Left kidney (tissue), 2 donors: ENCODE results near the gene TEK. TPM values are rescaled to one million over a fixed set of nuclear protein-coding genes. Genes with fewer than 3 reads are reported as not detected.

ENCODE experiments used
- DNase-seq: peaks from one replicate; pipeline ENCODE4 v3.0.0-alpha.2; 2013
- polyA plus RNA-seq: library from polyadenylated mRNA; unstranded; fragments of 120-200 nt; gene quantifications from one replicate; pipeline ENCODE4 v1.2.1, GENCODE V29; 2013; ENCODE audit not compliant: insufficient read length

TEK gene
- polyA plus RNA-seq, 1 donor: 34.4 TPM

DNA sequence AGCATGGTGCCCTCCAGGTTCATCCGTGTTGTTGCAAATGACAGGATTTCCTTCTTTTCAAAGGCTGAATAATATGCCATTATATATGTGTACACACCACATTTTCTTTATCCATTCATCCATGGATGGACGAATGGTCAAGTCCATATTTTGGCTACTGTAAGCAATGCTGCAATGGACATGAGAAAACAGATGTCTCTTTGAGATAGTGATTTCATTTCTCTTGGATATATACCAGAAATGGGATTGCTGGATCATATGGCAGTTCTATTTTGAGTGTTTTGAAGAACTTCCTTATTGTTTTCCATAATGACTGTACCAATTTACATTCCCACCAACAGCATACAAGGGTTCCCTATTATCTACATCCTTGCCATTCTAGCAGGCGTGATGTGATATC, 67.9 kb downstream of the TEK start:
- no peak for DNase-seq

DNA sequence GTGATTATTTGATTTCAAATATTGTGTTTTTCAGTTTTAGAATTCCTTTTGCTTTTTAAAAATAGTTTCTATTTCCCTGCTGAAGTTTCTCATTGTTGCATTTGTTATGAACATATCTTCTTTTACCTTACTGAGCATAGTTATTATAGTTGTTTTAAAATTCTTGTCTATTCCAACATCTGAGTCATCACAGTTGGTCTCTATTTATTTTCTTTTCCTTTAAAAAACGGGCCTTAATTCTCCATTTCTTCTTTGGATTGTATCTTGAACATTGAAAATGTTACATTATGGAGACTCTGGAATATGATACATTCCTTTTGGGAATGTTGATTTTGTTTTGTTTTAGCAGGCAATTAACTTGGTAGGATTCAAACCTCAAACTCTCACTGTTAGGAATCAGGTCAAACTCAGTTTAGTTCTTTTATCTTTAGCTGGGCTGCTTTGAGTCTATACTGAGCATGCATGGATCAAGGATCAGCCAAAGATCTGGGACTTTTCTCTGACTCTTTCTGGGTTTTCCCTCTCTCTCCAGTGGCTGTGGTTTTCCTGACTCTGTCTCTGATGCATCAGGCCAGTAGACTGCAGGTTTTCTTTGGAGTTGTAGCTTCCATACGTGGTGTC, 70.3 kb downstream of the TEK start:
- DNase-seq: no peak

DNA sequence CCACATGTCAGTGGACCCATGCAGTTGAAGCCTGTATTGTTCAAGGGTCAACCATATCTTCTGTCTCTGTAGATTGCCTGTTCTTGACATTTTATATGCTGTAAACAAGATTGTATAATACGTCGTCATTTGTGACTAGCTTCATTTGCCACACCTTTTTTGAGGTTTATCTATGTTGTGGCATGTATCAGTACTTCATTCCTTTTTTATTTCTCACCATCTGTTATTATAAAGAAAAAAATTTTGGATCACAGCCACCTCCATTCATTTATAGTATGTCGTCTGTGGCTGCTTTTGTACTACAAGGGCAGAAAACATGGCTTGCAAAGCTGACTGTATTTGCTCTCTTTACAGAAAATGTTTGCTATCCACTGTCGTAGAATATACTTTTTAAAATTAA, 72.4 kb downstream of the TEK start:
- DNase-seq: no peak

DNA sequence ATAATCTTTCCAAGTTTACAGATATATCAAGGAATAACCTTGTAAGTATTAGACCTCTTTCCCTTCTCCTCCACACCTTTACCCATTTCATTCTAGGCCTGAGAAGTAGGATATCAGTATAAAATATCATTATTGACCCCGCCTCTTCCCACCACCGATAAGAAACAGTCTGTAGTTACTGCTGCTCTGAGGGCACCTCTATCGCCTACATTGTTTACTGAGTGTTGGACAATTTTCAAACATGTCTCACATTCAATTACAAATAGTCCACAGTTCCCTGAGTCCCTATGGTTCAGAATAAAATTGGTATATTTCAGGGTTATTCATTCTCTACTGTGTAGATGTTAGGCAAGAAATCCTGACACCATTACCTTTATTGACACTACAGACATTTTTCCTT, 73.4 kb downstream of the TEK start:
- DNase-seq: no peak

DNA sequence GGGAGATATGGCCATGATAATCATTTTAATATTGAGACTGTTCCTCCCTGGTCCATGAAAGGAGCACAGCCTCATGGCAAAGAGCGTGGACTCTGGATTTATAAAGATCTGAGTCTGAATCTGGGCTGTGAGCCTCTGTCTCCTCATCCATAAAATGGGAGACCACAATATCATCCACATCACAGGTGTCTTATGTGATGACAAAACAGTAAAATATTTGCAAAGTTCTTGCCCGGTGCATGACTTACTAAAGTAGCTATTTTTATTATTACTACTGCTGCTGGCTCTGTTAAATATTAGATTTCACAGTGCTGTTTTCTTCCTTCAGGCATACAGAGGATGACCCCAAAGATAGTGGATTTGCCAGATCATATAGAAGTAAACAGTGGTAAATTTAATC, 74.1 kb downstream of the TEK start:
- DNase-seq: no peak

DNA sequence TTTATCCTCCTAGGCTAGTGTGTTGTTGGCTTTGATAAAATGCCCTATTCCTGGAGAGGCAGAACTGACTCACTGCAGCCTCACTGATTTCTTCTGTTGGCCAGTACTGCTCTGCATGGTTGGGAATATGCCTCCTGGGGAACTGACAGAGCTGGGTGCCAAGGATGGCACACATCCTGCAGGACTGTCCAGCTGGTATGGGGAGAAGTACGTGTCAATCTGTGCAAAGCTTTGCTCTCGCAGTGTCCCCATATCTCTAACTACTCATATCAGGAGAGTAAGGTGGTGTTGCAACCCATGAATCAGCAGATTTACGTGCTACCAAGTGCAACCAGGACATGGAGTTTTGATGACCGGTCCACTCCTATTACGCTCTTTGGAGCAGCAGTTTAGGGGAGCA, 74.7 kb downstream of the TEK start:
- no peak for DNase-seq

DNA sequence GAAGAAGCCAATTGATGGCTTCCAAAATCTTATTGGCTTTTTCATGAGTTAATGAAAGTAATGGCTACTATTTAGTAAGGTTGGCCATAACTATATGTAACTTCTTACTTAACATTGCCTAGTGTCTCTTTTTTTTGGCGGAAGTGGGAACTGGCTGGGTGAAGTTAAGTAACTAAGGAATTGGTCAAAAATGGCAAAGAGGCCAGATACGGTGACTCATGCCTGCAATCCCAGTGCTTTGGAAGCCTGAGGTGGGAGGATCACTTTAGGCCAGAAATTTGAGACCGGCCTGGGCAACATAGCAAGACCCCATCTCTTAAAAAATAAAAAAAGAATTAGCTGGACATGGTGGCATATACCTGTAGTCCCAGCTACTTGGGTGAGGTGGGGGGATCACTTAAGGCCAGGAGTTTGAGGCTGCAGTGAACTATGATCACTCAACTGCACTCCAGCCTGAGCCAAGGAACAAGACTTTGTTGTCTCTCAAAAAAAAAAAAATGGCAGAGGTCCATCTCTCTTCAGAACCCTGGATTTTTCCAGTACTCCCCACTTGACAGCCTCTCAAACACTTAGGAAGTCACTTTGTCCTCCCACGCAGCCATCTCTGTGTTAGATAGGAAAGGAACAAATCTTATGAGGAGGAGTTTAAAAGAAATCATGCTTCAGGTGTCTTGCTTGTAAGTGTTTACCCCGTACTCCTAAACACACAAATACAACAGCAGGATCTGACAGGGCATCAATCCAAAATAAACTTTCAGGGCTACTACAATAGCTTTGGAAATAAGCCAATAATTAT, 75.7 kb downstream of the TEK start:
- DNase-seq: no peak

DNA sequence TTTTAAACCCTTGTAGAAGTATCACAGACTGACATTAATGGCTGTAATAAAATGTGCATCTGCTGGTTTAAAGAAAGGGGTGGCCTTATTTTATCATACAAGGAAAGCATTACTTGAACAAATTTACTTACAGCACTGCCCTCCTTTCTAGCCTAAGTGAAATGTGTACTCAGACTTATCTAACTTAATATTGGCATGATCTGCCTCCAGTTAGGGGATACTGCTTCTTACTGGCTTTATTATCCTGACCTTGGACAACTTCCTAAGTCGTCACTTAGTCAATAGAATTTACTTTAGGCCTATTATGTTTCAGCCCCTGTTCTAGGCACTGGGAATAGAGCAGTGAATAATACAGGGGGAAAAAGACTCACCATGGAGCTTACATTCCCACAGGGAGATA, 79.4 kb downstream of the TEK start:
- DNase-seq: no peak

DNA sequence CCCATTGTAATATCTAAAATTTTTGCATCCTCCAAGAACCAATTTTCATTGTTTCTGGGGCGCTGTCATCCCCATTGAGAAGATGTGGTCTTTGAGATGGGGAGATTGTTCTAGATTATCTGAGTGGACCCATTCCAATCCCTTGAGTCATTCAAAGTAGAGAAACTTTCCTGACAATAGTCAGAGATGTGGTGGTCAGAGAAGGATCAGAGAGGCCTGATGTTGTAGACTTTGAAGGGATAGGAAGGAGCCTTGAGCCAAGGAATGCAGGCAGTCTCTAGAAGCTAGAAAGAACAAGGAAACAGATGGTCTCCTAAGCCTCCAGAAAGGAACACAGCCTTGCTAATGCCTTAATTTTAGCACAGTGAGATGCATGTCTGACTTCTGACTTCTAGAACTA, 80.4 kb downstream of the TEK start:
- DNase-seq: no peak

DNA sequence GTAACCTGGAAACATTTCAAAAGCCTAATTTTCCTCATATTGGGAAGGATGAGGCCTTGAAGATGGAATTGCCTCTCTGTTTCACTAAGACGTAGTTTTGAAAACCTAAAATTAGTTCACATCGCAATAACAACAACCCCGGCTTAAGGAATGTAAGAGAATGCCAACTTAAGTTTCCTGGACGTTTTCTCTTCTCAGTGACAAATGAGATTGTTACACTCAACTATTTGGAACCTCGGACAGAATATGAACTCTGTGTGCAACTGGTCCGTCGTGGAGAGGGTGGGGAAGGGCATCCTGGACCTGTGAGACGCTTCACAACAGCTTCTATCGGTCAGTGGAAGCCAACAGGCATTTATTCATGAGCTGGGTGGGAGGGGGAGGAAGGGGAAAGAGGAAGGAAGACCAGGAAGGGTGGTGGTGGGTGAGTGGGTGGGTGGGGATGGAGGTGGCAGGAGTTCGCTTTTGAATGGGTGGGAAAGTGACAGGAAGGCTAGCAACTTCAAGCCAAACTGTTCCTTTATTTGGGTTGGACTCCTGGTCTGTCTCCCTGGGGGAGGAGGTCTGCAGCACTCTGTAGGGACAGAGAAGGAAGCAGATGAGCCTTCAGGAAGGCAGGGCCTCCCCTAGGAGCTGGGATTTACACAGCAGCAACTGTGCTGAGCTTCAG, 83.4 kb downstream of the TEK start:
- DNase-seq: peak; percentile 18

DNA sequence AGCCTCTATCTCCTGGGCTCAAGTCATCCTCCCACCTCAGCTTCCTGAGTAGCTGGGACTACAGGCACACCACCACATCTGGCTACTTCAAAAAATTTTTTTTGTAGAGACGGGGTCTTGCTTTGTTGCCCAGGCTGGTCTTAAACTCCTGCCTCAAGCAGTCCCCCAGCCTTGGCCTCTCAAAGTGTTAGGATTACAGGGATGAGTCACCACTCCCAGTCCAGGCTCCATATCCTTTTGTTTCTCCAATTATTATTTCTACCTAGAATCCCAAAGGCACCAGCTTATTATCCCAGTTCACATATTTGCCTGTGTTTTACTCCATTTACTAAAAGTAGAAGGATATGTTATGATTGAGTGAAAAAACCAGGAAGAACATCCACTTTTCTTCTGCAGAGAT, 84.9 kb downstream of the TEK start:
- DNase-seq: no peak

DNA sequence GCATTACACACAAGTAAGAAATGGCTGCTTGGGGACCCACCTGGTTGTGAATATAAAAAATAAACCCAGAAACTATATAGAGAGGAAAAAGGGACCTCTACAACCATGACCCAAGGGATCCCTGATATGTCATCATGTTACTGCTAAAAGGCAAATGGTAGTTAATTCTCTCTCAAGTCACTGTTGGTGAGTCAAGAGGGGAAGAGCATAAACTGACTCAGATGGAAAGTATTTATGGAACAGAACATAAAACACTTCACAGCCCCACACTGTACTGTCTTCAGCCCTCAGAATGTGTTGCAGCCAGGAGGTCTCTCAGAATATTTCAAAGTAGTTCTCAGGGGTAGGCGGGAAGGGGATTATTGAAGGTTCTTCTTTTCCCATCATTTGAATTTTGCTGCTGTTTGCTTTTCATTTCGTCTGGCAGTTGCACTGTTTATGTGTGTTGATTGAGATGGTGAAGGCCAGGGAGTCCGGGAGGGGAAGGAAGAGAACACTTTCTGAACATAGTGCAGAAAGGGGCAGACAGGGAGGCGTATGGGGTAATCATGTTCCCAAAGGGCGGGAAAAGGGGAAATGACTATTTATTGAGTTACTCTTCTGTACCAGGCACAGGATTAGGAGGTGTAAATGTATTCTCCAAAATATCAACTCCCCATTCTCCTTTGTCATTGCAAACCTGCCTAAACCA, 85.5 kb downstream of the TEK start:
- no peak for DNase-seq

DNA sequence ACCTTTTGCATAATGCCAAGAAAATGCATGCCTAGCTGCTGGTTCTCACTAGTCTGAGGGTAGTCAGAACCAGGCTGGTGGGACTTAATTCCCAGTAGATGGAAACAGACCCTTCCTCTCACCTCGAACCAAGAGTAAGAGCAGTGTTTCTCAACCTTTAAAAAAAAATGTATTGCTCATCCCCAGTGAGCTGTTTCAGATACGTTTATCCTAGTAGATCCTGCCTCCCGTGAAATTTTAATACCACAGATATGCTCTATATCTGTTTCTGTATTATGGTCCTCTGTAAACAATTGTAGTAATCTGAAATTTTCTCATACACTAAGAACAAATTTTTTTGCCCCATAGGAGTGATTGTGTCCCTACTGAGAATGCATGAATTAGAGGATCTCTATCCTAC, 86.2 kb downstream of the TEK start:
- no peak for DNase-seq

DNA sequence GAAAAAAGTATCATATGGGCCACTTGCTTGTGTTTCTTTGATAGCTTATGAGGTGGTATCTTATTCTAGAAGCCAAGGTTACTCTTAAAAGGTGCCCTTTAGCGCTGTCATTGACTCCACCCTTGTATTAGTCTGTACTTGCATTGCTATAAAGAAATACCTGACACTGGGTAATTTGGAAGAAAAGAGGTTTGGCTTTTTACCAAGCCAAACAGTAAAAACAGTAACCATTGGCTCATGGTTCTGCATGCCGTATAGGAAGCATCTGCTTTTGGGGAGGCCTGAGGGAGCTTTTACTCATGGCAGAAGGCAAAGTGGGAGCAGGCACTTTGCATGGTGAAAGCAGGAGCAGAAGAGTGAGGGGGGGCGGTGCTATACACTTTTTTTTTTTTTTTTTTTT, 87.4 kb downstream of the TEK start:
- DNase-seq: no peak

DNA sequence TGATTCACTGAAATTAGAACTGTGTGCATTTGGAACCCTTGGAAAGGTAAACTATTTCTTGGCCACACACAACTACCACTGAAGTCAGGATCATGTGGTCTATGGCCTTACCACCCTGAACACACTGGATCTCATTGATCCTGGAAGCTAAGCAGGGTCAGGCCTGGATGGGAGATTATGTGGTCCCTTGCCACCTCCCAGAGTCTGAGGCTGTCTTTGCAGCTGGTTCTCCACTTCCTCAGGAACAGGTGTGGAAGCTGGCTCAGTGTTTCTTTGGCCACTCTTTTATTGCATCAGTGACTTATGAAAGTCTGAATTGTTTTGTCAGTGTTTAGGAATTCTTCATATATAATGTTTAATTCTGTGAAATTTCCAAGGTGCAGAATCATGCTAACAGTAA, 89.2 kb downstream of the TEK start:
- DNase-seq: no peak

DNA sequence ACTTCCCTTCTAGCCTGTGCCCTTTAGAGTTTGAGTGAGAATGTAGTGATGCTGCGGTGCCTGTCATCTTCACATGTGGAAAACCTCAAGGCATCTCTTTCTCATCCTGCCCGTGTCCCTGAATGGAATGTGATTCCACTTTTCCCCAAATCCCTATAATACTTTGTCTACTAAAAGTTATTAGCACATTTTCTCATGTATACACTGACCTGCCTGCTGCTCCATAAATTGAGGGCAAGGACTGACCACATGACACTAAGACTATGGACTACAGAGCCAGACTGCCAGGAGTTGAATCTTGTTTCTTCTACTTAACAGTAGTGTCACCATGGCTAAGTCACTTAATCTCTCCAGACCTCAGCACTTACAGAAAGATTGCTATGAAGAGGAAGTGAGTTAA, 93.0 kb downstream of the TEK start:
- no peak for DNase-seq

DNA sequence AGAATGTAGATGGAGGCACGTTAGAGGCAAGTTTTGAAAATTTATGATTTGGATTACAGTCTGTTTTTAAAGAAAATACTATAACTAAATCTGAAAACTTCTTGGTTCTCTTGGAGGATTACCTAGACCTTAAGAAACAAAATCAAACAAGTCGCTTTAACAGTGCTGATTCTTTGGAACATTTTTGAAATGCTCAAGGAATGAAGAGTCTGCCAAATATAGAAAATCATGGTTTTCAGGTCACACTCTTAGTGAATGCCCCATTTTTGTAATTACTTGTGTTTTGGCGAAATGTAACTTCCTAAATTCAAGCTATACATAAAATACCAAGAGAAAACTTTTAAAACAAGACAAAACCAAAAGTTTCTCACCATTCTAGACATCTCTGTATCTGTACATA, 94.8 kb downstream of the TEK start:
- DNase-seq: no peak

DNA sequence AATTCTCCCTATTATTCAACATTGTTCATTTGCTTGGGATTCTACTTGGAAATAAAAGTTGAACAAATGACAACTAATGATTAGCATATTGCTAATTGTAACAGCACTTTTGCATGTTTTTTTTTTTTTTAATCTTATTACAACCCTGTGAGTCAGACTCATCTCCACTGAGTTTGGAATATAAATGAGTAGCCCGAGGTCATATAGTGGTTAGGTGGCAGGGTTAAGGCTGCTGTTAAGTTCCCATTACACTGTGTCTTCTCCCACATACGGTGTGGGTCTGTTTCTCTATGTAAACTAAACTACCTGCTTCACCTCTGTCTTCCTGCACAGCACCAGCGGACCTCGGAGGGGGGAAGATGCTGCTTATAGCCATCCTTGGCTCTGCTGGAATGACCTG, 95.6 kb downstream of the TEK start:
- DNase-seq: no peak

DNA sequence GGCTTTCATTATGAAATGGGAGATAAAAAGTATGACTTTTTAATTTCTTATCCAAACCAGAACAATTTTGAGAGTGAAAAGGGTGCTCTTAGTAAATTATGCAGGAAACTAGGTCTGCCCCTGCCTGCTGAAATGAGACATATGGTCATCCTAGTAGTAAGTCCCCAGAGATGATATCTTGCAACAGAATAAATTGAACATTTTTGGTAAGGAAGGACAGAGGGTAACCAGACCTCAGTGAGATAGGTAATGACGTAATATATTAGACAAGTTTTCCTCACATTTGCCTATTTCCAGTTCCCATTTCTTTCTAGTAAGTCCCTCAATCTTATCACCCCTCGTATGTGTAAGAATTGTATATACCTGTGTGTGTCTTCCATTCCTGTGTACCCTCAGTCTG, 96.2 kb downstream of the TEK start:
- DNase-seq: no peak

DNA sequence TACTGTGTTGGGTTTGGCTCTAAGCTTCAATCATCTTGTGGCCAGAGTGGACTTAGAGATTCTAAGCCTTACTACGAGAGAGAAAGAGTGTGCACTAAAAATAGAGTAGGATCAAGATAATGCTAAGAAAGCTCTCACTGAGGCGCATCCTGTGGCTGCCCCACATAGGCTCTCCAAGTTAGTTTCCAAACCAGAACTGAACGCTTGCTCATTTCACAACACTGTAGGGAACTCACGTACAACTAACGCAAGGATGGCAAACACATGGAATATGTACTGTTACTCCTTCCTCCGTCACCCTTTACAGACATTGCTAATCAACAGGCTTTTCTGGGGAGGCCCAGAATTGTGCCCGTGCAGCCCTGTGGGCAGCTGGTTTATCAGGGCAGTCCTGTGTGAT, 97.0 kb downstream of the TEK start:
- DNase-seq: no peak

DNA sequence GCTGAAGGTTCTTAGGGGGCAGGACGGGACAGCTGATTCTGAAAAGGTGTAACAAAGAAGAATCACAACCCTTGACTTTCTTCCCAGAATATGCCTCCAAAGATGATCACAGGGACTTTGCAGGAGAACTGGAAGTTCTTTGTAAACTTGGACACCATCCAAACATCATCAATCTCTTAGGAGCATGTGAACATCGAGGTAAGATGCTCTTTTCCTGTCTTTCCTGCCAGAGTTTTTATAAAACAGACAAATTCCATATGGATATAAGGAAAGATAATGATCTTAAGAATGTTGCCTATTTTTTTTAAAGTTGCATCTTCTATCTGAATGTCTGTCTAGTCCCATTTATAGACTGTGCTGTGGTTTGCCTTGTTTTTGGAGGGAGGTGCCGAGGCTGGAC, 100.0 kb downstream of the TEK start:
- DNase-seq: no peak

DNA sequence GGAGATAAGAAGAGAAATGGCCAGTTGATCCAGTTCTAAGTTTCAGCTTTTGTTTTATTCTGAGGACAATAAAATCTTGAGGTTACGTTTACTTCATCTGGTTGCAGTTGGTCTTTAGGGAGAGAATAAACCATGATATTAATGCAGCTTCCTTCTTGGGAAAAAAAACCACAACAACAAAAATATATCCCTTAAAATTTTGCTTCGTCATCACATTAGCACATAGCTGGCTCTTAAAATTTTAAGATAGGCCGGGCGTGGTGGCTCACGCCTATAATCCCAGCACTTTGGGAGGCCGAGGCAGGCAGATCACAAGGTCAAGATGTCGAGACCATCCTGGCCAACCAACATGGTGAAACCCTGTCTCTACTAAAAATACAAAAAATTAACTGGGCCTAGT, 101.6 kb downstream of the TEK start:
- no peak for DNase-seq

DNA sequence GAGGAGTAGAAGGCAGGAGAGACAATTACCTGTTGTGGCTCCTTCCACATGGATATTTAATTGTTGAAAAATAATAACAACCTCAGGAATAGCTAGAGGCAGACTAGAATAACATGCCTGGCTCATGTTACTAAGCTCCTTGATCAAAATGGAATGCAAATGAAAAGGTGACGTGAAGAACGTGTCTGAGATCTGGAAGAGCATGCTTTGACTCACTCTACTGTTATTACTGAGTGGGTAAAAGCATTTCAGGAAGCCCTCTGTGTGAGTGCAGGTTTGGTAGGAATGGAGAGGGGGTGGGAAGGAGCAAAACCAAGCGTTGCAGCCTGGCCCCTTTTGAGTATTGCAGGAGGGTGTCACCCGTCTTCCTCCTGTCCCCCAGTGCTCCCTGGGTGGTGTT, 103.2 kb downstream of the TEK start:
- no peak for DNase-seq
